ENCODE measurements around the gene ALKAL2.

DNA sequence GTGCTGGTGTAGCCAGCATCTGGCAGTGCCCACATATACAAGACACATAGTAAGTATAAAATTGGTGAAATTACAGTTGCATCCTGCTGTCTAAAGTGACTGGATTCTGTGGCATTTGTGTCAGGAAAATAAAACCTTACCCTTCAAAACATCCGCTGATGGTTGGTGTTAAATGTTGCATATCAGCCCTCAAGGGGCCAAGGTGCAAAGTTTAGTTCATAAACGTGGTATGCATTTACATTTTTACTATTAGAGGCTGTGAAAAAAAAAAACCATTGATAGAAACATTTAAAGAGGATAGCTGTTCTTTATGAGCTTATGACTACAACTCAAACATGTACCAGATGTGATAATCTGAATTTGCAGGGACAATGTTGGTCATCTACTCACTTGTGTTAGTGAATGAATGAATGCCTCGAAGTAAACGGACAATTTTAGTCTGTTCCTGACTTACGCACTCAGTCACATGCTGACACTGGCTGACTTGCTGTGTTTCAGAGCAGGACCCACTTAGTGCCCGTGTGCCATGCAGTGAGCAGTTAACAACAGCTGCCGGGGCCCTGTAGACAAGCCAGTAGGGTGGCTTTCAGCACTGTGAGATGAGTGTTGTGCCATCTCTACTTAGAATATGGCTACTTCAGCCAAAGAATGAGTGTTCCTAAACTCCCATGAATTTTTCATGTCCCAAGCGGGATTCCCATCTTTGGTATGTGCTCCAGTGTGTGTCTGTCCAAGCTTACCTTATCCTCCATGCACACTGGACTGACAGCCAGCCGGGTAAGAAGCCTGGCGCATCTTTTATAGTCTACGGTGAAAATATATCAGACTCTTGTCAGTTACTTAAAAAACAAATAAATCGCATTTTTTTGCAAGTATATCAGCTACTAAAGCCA is 5.3 kb downstream of the ALKAL2 start:
- TF ChIP-seq, protein P1, sequence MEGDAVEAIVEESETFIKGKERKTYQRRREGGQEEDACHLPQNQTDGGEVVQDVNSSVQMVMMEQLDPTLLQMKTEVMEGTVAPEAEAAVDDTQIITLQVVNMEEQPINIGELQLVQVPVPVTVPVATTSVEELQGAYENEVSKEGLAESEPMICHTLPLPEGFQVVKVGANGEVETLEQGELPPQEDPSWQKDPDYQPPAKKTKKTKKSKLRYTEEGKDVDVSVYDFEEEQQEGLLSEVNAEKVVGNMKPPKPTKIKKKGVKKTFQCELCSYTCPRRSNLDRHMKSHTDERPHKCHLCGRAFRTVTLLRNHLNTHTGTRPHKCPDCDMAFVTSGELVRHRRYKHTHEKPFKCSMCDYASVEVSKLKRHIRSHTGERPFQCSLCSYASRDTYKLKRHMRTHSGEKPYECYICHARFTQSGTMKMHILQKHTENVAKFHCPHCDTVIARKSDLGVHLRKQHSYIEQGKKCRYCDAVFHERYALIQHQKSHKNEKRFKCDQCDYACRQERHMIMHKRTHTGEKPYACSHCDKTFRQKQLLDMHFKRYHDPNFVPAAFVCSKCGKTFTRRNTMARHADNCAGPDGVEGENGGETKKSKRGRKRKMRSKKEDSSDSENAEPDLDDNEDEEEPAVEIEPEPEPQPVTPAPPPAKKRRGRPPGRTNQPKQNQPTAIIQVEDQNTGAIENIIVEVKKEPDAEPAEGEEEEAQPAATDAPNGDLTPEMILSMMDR (conservative IDR thresholded peaks at IDR 0.05 in 1 of 2, IDR thresholded peaks at IDR 0.05 in 1 of 2; ENCODE audit: low read depth in 1 of 2, low read length in 2 of 2) = no peak
- no peak for TF ChIP-seq EZH2 (IDR thresholded peaks at IDR 0.05; ENCODE audit: low read length, missing control alignments)
